Measurements from ENCODE around the gene LRRC75A.

DNA sequence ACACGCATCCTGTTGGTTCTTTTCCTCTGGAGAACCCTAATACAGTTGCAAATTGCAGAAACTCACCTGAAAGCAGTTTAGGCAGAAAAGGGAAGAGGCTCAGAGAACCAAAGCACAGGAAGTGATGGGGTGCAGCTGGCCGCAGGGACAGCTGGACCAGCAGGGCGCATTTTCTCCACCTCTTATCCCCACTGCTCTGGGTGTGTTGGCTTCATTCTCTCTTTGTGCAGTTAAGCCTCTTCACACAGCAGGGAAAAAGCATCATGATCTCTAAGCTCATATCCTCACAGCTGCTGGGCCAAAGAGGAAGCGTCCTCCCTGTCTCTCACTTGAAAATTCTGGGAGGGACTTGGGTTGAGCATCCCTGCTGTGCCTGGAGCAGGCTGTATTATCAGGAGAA lies 20.0 kb upstream of the LRRC75A start:
- TF ChIP-seq, protein P1, sequence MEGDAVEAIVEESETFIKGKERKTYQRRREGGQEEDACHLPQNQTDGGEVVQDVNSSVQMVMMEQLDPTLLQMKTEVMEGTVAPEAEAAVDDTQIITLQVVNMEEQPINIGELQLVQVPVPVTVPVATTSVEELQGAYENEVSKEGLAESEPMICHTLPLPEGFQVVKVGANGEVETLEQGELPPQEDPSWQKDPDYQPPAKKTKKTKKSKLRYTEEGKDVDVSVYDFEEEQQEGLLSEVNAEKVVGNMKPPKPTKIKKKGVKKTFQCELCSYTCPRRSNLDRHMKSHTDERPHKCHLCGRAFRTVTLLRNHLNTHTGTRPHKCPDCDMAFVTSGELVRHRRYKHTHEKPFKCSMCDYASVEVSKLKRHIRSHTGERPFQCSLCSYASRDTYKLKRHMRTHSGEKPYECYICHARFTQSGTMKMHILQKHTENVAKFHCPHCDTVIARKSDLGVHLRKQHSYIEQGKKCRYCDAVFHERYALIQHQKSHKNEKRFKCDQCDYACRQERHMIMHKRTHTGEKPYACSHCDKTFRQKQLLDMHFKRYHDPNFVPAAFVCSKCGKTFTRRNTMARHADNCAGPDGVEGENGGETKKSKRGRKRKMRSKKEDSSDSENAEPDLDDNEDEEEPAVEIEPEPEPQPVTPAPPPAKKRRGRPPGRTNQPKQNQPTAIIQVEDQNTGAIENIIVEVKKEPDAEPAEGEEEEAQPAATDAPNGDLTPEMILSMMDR (conservative IDR thresholded peaks at IDR 0.05; ENCODE audit: low read length) = no peak
- TF ChIP-seq EZH2phosphoT487 (IDR thresholded peaks at IDR 0.05; ENCODE audit: borderline replicate concordance) = no peak
